TTC549 (cell line): ENCODE results near the gene NKPD1.
"Not testable (repeated sequence)": the region's sequence is repeated elsewhere in the genome, so short reads cannot be mapped to it uniquely, and the experiment has no call there.

Source experiments
- FAIRE-seq: peaks from 2 replicates; lab custom pipeline; 2012; peaks lifted over from hg19 to GRCh38; lab: Jason Lieb, UNC

NKPD1 gene

GRCh38 chr19:45138303-45138751 lies 22.5 kb downstream of the NKPD1 start:
- no peak for FAIRE-seq

GRCh38 chr19:45137179-45137761 lies 23.5 kb downstream of the NKPD1 start:
- FAIRE-seq, result no peak

- FAIRE-seq, result no peak
These were observed 24.1 kb downstream of the NKPD1 start for GRCh38 chr19:45136507-45137178.

- FAIRE-seq, result no peak
These were observed 25.5 kb downstream of the NKPD1 start for GRCh38 chr19:45135176-45135885.

GRCh38 chr19:45133661-45134060 lies 27.1 kb downstream of the NKPD1 start:
- FAIRE-seq, result no peak

GRCh38 chr19:45130888-45131615 lies 29.7 kb downstream of the NKPD1 start:
- no peak for FAIRE-seq

GRCh38 chr19:45130236-45130635 lies 30.5 kb downstream of the NKPD1 start:
- no peak for FAIRE-seq

GRCh38 chr19:45128806-45129205 lies 32.0 kb downstream of the NKPD1 start:
- no peak for FAIRE-seq

- no peak for FAIRE-seq
These were observed 32.6 kb downstream of the NKPD1 start for GRCh38 chr19:45128146-45128545.

- FAIRE-seq, result no peak
These were observed 34.1 kb downstream of the NKPD1 start for GRCh38 chr19:45126654-45127053.

- no peak for FAIRE-seq
These were observed 34.7 kb downstream of the NKPD1 start for GRCh38 chr19:45125975-45126493.

GRCh38 chr19:45125360-45125759 lies 35.4 kb downstream of the NKPD1 start:
- no peak for FAIRE-seq

- no peak for FAIRE-seq
These were observed 36.8 kb downstream of the NKPD1 start for GRCh38 chr19:45124021-45124420.

GRCh38 chr19:45123440-45123850 lies 37.3 kb downstream of the NKPD1 start:
- FAIRE-seq, result no peak

GRCh38 chr19:45122832-45123231 lies 38.0 kb downstream of the NKPD1 start:
- no peak for FAIRE-seq

- no peak for FAIRE-seq
These were observed 38.9 kb downstream of the NKPD1 start for GRCh38 chr19:45121827-45122345.

GRCh38 chr19:45119582-45119981 lies 41.2 kb downstream of the NKPD1 start:
- no peak for FAIRE-seq

- not testable (repeated sequence) for FAIRE-seq
These were observed 42.0 kb downstream of the NKPD1 start for GRCh38 chr19:45118591-45119355.

- no peak for FAIRE-seq
These were observed 42.7 kb downstream of the NKPD1 start for GRCh38 chr19:45118106-45118505.

- no peak for FAIRE-seq
These were observed 43.1 kb downstream of the NKPD1 start for GRCh38 chr19:45117671-45118070.

- no peak for FAIRE-seq
These were observed 43.6 kb downstream of the NKPD1 start for GRCh38 chr19:45117167-45117594.
